Common myeloid progenitor, CD34-positive (primary cell): ENCODE data around the gene MRGPRD.

Experiments used
- CTCF ChIA-PET: fragments of 350-600 bp; sonication (Branson Sonifier 250); formaldehyde crosslinking; loops from one replicate; lab custom pipeline; 2021; ENCODE audit warnings: antibody characterized with exemption; lab: Charles Lee
- POLR2A ChIA-PET: fragments of 350-600 bp; sonication (Branson Sonifier 250); formaldehyde crosslinking; loops from one replicate; lab custom pipeline; 2021; ENCODE audit warnings: antibody characterized with exemption; lab: Charles Lee
- DNase-seq, 3 donors: peaks; one replicate each; pipeline versions ENCODE4 v3.0.0 to v3.0.0-alpha.2; 2013
- H3K27ac ChIP-seq, 2 experiments: 1 replicate in 1 of 2; 2 replicates in 1 of 2; pipeline ENCODE4 v1.7.0; 2013; ENCODE audit warnings: inconsistent platforms in 2 of 2, low read length in 2 of 2, mild to moderate bottlenecking in 2 of 2, low read depth in 1 of 2, moderate library complexity in 1 of 2; ENCODE audit not compliant: severe bottlenecking in 2 of 2, insufficient read depth in 1 of 2, poor library complexity in 1 of 2
- H3K27me3 ChIP-seq, 5 experiments: replicated peaks in 2 of 5; 1 replicate in 3 of 5; 2 replicates in 2 of 5; pipeline versions ENCODE4 v1.6.1 to v1.7.0; 2013; ENCODE audit warnings: low read length in 4 of 5, mild to moderate bottlenecking in 2 of 5, moderate library complexity in 2 of 5, inconsistent platforms in 1 of 5; ENCODE audit not compliant: insufficient read depth in 5 of 5, control insufficient read depth in 4 of 5
- H3K36me3 ChIP-seq, 4 experiments: 1 replicate in 2 of 4; 2 replicates in 2 of 4; pipeline versions ENCODE4 v1.6.1 to v1.7.0; 2013; ENCODE audit warnings: low read length in 3 of 4, control low read depth in 1 of 4, mild to moderate bottlenecking in 1 of 4; ENCODE audit not compliant: control insufficient read depth in 4 of 4, insufficient read depth in 4 of 4
- H3K4me1 ChIP-seq, 4 experiments: 1 replicate in 3 of 4; 2 replicates in 1 of 4; pipeline versions ENCODE4 v1.6.1 to v1.7.1; 2013; ENCODE audit warnings: low read length in 3 of 4, mild to moderate bottlenecking in 3 of 4, control low read depth in 1 of 4, inconsistent platforms in 1 of 4, moderate library complexity in 1 of 4; ENCODE audit not compliant: control insufficient read depth in 4 of 4, insufficient read depth in 4 of 4; ENCODE audit errors: control extremely low read depth in 1 of 4
- H3K4me3 ChIP-seq, 7 experiments: 1 replicate in 4 of 7; 2 replicates in 3 of 7; pipeline versions ENCODE4 v1.5.1 to v1.7.0; 2013; ENCODE audit warnings: mild to moderate bottlenecking in 7 of 7, low read length in 6 of 7, moderate library complexity in 6 of 7, inconsistent platforms in 2 of 7, low read depth in 2 of 7, control low read depth in 1 of 7; ENCODE audit not compliant: insufficient read depth in 4 of 7, control insufficient read depth in 1 of 7; ENCODE audit errors: extremely low read depth in 1 of 7
- H3K9me3 ChIP-seq, 5 experiments: 1 replicate in 4 of 5; 2 replicates in 1 of 5; pipeline versions ENCODE4 v1.6.1 to v1.7.1; 2013; ENCODE audit warnings: low read length in 4 of 5, mild to moderate bottlenecking in 2 of 5, inconsistent platforms in 1 of 5, low read depth in 1 of 5, moderate library complexity in 1 of 5; ENCODE audit not compliant: control insufficient read depth in 4 of 5, insufficient read depth in 2 of 5; ENCODE audit errors: control extremely low read depth in 1 of 5
- WGBS: methylation state at CpG from one replicate; pipeline ENCODE4 v1.1.5; 2013; ENCODE audit not compliant: insufficient coverage; 5-methylcytosine and 5-hydroxymethylcytosine counted together

MRGPRD gene

DNA sequence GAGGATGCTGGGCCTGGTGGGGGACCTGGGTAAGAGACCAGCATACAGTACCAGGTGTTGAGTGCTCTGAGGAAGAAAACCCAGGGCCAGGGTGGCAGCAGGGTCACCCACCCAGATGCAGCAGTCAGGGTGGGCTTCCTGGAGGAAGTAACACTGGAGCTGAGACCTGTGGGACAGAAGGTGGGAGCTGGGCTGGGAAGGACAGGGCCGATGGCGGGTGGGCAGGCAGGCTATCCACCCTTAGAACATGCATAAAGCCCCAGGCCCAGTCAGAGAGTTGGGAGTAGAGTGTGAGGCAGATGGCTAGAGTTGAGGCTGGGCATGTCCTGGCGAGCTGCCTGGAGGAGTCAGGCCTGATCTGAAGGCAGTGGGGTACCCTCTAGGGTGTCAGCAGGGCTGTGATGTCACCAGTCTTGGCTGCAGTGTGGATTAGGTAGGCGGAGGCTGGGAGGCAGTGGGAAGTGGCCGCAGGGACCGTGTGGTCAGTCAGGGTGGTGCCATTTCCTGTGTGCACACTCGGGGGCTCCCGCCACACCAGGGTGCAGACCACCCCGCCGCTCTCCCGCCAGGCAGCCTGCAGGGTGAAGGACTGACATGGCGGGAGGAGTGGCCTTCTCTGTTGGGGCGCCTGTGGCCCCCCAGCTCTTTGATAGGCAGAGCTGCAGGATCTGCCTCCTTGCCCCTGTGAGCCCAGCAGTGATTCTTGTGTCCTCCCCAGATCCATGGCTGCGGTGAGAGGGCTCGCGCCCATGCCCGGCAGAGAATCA is 41.8 kb downstream of the MRGPRD start:
- H3K27me3 ChIP-seq, result no peaks in the 10 kb centered on the region
- H3K4me1 ChIP-seq, result peaks cover 0 to 10% (median 8%) of the 10 kb centered on the region in 4 experiments
- H3K9me3 ChIP-seq, result no peaks in the 10 kb centered on the region
- POLR2A ChIA-PET, result no interaction called here
- DNase-seq, result no peak
- peaks cover 6 to 74% (median 54%) of the 10 kb centered on the region in 4 experiments for H3K36me3 ChIP-seq
- no peak overlapping the region for H3K4me3 ChIP-seq
- 87% methylated on average over 14 of the region's 17 CpGs for WGBS
- CTCF ChIA-PET, result interaction anchor here (0.9 to 1.1 kb wide), 3 partner anchors 11 to 15 kb away, joined by 3 to 4 read pairs (median 3); no protein-coding TSS in a partner anchor
- H3K27ac ChIP-seq, result no peak overlapping the region

DNA sequence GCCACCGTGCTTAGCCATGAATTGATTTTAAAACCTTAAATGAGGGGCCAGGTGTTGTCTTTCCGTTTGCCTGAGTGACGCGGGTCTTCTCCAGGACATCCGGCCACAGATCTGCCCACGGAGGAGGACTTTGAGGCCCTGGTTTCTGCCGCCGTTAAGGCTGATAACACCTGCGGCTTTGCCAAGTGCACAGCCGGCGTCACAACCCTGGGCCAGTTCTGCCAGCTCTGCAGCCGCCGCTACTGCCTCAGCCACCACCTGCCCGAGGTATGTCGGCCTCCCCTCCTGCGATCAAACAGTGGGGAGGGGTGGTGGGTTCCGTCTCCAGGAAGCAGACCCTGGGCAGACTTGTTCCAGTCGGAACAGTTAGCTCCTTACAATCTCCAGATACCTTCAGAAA is 42.7 kb downstream of the MRGPRD start:
- Histone ChIP-seq H3K36me3 (peaks cover 8 to 83% (median 58%) of the 10 kb centered on the region in 4 experiments), H3K27ac (no peak overlapping the region), H3K9me3 (no peaks in the 10 kb centered on the region), H3K27me3 (no peaks in the 10 kb centered on the region), H3K4me3 (no peak overlapping the region), H3K4me1 (peaks cover 0 to 7% (median 5%) of the 10 kb centered on the region in 4 experiments)
- DNase-seq, result no peak
- POLR2A ChIA-PET, result no interaction called here
- CTCF ChIA-PET, result interaction anchor here (1.1 kb wide), 1 partner anchor 12 kb away, joined by 3 read pairs; no protein-coding TSS in a partner anchor
- WGBS, result 94% methylated on average over 17 of the region's 18 CpGs

DNA sequence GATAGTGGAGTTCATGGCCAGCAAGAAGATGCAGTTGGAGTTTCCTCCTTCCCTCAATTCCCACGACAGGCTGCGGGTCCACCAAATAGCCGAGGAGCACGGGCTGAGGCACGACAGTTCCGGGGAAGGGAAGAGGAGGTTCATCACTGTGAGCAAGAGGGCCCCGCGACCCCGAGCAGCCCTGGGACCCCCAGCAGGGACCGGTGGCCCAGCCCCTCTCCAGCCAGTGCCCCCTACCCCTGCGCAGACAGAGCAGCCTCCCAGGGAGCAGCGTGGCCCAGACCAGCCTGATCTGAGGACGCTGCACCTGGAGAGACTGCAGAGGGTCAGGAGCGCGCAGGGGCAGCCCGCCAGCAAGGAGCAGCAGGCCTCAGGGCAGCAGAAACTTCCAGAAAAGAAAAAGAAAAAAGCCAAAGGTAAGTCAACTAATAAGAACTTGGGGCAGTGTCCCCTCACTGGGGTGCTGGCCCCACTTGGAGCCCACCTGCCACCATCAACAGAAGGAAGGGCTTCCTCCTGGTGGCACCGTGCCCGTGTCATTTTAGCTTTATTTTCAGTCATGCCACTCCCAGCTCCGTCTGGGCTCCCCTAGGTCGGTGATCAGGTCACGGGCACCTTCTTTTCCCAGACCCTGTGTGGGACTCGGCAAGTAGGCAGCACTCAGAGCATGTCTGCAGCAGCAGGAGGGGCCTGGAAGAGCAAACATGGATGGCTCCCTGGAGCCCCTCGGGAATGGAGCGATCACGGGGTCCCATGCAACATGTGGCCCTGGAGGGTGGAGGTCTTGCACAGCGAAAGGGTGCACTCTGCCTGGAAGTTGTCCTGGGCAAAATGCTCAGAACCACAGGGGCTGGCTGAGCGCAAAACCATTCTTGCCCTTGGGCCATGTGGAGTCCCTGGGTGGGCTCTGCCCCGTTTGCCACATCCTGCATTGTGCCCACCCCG is 43.8 kb downstream of the MRGPRD start:
- no peaks in the 10 kb centered on the region for H3K9me3 ChIP-seq
- no peaks in the 10 kb centered on the region for H3K4me1 ChIP-seq
- H3K36me3 ChIP-seq, result peaks cover 8 to 91% (median 58%) of the 10 kb centered on the region in 4 experiments
- DNase-seq, result no peak
- H3K4me3 ChIP-seq, result no peak overlapping the region
- 95% methylated on average over 28 of the region's 29 CpGs for WGBS
- H3K27ac ChIP-seq, result no peak overlapping the region
- H3K27me3 ChIP-seq, result no peaks in the 10 kb centered on the region
- ChIA-PET POLR2A (no interaction called here), CTCF (no interaction called here)

DNA sequence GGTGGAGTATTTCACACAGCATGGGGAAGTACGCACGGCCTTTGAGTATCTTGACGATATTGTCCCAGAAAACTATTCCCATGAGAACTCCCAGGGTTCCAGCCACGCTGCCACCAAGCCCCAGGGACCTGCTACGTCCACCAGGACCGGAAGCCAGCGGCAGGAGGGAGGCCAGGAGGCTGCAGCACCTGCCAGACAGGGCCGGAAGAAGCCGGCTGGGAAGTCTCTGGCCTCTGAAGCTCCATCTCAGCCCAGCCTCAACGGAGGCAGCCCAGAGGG is 44.5 kb downstream of the MRGPRD start:
- 97% methylated on average over 7 of the region's 10 CpGs for WGBS
- Histone ChIP-seq H3K9me3 (no peaks in the 10 kb centered on the region), H3K4me3 (no peak overlapping the region), H3K27me3 (no peaks in the 10 kb centered on the region), H3K4me1 (no peaks in the 10 kb centered on the region), H3K36me3 (peaks cover 8 to 86% (median 59%) of the 10 kb centered on the region in 4 experiments), H3K27ac (no peak overlapping the region)
- ChIA-PET POLR2A (no interaction called here), CTCF (no interaction called here)
- no peak for DNase-seq

DNA sequence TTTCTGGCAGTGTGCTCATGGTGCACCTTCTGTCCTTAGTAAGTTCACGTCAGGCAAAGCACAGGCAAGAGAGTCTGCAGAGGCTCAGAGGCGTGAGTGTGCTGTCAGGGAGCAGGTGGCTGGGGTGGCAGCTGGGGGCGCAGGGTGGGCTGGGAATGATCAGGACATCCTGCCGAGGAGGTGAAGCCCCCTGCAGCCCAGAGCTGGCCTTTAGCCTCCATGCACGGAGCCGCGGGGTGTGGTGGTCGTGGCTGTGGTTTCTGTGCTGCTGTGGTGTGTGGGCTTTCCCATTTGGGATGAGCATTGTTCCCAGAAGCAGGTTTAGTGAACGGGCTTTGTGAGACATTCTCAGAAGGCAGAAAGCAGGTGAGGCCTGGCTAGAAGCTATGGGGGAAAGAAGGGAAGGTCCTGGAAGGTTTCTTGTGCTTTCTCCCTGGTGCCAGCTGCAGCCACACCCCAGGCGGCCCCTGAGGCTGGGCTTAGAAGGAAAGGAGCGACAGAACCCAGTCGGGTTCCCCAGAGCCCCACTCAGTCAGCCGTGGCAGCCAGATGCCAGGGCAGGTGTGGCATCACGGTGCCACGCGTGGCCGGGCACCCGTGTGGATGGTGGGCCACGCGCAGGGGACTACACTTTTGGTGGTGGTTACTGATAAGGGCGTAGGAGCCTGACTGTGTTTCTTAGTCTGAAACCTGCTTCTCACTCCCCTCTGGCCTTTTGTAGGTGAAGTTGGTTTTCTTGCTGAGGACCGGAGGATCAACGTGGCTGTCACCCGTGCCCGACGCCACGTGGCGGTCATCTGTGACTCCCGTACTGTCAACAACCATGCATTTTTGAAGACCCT is 45.0 kb downstream of the MRGPRD start:
- Histone ChIP-seq H3K27ac (no peak overlapping the region), H3K27me3 (no peaks in the 10 kb centered on the region), H3K4me3 (no peak overlapping the region), H3K36me3 (peaks cover 11 to 85% (median 58%) of the 10 kb centered on the region in 4 experiments), H3K9me3 (no peaks in the 10 kb centered on the region), H3K4me1 (no peaks in the 10 kb centered on the region)
- ChIA-PET CTCF (no interaction called here), POLR2A (no interaction called here)
- 99% methylated on average over 23 of the region's 29 CpGs for WGBS
- no peak for DNase-seq

DNA sequence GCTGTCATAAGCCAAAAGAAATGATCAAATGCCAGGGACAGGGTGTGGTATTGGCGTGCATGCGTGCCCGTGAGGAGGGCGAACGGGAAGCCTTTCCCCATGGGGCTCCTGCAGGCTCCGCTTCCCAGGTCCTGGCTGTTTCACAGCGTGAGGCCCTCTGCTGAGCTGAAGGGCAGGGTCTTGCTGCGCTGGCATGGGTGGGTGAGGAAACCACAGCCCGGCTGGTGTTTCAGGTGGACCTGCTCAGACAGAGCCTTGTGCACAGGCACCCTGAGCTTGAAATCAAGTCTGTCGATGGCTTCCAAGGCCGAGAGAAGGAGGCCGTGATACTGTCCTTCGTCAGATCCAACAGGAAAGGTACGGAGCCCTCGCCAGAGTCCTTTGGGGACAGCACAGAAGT is 45.7 kb downstream of the MRGPRD start:
- no peak overlapping the region for H3K4me3 ChIP-seq
- no peak for DNase-seq
- no peaks in the 10 kb centered on the region for H3K27me3 ChIP-seq
- whole genome bisulfite sequencing, result 96% methylated on average over 10 of the region's 15 CpGs
- no peak overlapping the region for H3K27ac ChIP-seq
- H3K36me3 ChIP-seq, result peaks cover 11 to 88% (median 62%) of the 10 kb centered on the region in 4 experiments
- POLR2A ChIA-PET, result no interaction called here
- H3K9me3 ChIP-seq, result no peaks in the 10 kb centered on the region
- H3K4me1 ChIP-seq, result no peaks in the 10 kb centered on the region
- CTCF ChIA-PET, result no interaction called here
